Transverse colon (tissue), 4 donors: ENCODE results near the gene NUP214. TPM values are rescaled to one million over a fixed set of nuclear protein-coding genes. Genes with fewer than 3 reads are reported as not detected.

Experiments used
- DNase-seq: peaks from one replicate; pipeline ENCODE4 v3.0.0-alpha.2; 2019
- H3K27ac ChIP-seq, 4 donors: fragments of 200-600 bp; sonication (generic); 2 replicates each; pipeline ENCODE4 v1.5.1; 2016 to 2018; ENCODE audit warnings: inconsistent platforms in 4 of 4
- H3K27me3 ChIP-seq: fragments of 200-600 bp; sonication (generic); 2 replicates; pipeline ENCODE4 v1.5.1; 2017; ENCODE audit warnings: inconsistent platforms
- H3K36me3 ChIP-seq, 4 donors: fragments of 200-600 bp; sonication (generic); 2 replicates each; pipeline ENCODE4 v1.5.1; 2017 to 2019; ENCODE audit warnings: inconsistent platforms in 4 of 4
- H3K4me1 ChIP-seq, 4 donors: fragments of 200-600 bp; sonication (generic); 2 replicates each; pipeline ENCODE4 v1.5.1; 2017 to 2020; ENCODE audit warnings: inconsistent platforms in 4 of 4
- H3K4me3 ChIP-seq, 4 donors: fragments of 200-600 bp; sonication (generic); 1 replicate in 1 of 4; 2 replicates in 3 of 4; pipeline versions ENCODE4 v1.5.1 to v1.6.1; 2017 to 2019; ENCODE audit warnings: inconsistent platforms in 4 of 4
- H3K9me3 ChIP-seq, 2 donors: fragments of 200-600 bp; sonication (generic); 2 replicates each; pipeline ENCODE4 v1.5.1; 2017 to 2019; ENCODE audit warnings: inconsistent platforms in 2 of 2
- CTCF ChIP-seq, 5 experiments: fragments of 200-600 bp in 3 of 5; fragments of 450-650 bp in 2 of 5; sonication (generic) in 3 of 5; IDR thresholded peaks; 1 replicate in 2 of 5; 2 replicates in 3 of 5; pipeline ENCODE4 v1.5.1; 2016 to 2017; ENCODE audit warnings: antibody characterized with exemption in 5 of 5, inconsistent platforms in 3 of 5, mild to moderate bottlenecking in 2 of 5, moderate library complexity in 1 of 5
- EP300 ChIP-seq: sonication (generic); formaldehyde crosslinking; IDR thresholded peaks from one replicate; pipeline ENCODE4 v1.6.1; 2017; ENCODE audit warnings: antibody characterized with exemption, low read depth
- POLR2A ChIP-seq: fragments of 450-650 bp; IDR thresholded peaks from one replicate; pipeline ENCODE4 v1.6.1; 2016; ENCODE audit warnings: antibody characterized with exemption, mild to moderate bottlenecking, moderate library complexity
- POLR2AphosphoS5 ChIP-seq, 3 donors: sonication (generic); formaldehyde crosslinking; IDR thresholded peaks; one replicate each; pipeline ENCODE4 v1.6.1; 2016; ENCODE audit warnings: antibody characterized with exemption in 3 of 3
- WGBS, 2 donors: methylation state at CpG; one replicate each; pipeline ENCODE4 v1.1.5; 2018; ENCODE audit warnings: low coverage in 1 of 2; 5-methylcytosine and 5-hydroxymethylcytosine counted together
- in situ Hi-C, 4 donors: fragments of 200-750 bp; cut with MboI; loops; one replicate each; pipeline versions ENCODE4 v1.15.0 to v1.15.1; 2017; ENCODE audit warnings: low sequenced_read_pairs in 3 of 4, low pct_ligation_motif_present in 1 of 4, low pct_unique_long_range_greater_than_20kb in 1 of 4
- intact Hi-C: fragments of 100-400 bp; cut with DNase I; formaldehyde crosslinking; loops from one replicate; pipeline ENCODE4 v1.15.1; 2023; ENCODE audit warnings: low total_unique reads
- total RNA-seq, 4 donors: library from RNA; depleted of rRNA; stranded (reverse); fragments of >200 nt; gene quantifications; one replicate each; pipeline ENCODE4 v1.1.0, GENCODE V29; 2016

The NUP214 gene
- total RNA-seq = 100 to 1,000 TPM in 2 of 4 donors, 10 to 100 TPM in 2; 48.3 to 152 (median 85.9) TPM

DNA sequence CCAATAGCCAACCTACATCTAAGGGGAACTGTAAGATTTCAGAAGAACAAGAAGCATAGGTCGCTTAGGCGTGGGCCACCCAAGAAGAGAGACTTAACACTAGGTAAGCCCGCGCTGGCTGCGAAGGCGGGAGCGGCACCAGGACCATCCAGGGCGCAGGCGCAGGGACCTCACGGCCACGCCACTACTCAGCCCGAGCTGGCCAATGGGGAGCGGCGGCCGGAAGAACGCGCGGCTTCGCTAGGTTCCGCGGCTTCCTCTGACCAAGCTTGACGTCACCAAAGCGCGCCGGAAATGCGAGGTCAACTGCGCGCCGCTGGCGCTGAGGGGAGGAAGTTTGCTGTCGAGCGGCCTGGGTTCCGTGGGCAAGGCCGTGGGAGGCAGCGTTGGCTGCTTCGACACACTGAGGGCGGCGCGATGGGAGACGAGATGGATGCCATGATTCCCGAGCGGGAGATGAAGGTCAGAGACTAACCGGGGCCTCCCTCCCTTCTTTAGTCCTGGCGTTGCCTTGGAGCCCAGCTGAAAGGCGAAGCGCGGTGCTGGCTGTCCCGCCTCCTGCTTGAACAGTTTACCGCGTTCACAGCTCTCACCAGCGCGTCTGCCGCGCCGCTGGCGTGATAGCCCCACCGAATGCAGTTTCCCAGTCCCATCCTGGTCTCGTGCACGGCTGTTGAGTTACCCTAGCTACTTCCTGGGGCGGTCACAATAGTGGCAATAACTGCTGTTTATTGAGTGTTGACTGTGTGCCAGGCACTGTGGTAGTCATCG lies at the start of gene NUP214:
Gene NUP214 (plus strand): TSS at position 299 of the 771 bp plus-strand sequence. CDS start 119 bp downstream, at position 418.
- intact Hi-C loops = no loop called here
- peak within 1 kb of the TSS; percentile 54 to 89 (median 76) for H3K4me3 ChIP-seq
- peaks cover 0 to 29% (median 14%) of the 10 kb centered on the region in 4 donors for H3K36me3 ChIP-seq
- H3K4me1 ChIP-seq = peaks cover 8 to 18% (median 14%) of the 10 kb centered on the region in 4 donors
- in situ Hi-C loops = no loop called here
- H3K9me3 ChIP-seq = no peaks in the 10 kb centered on the region
- DNase-seq = peak; percentile 100
- no peak for TF ChIP-seq CTCF (IDR thresholded peaks at IDR 0.05)
- peak; percentile 95 for TF ChIP-seq POLR2A
- TF ChIP-seq POLR2AphosphoS5 (IDR thresholded peaks at IDR 0.05) = peak; percentile 95 to 99 (median 98)
- H3K27me3 ChIP-seq = no peaks in the 10 kb centered on the region
- H3K27ac ChIP-seq = peak within 1 kb of the TSS; percentile 84 to 93 (median 88)
- WGBS, 2 donors = 0% methylated on average over 22 of the region's 61 CpGs; no CpG with 5 or more reads in 1 of the 2 donors

- Histone ChIP-seq H3K4me3 (no peak overlapping the region), H3K36me3 (no peaks in the 10 kb centered on the region), H3K4me1 (no peaks in the 10 kb centered on the region), H3K9me3 (no peaks in the 10 kb centered on the region), H3K27me3 (no peaks in the 10 kb centered on the region), H3K27ac (no peak overlapping the region)
- intact Hi-C loops (no loop called here), in situ Hi-C loops (no loop called here)
- no peak for DNase-seq
- TF ChIP-seq CTCF (IDR thresholded peaks at IDR 0.05) (no peak), POLR2A (no peak), POLR2AphosphoS5 (IDR thresholded peaks at IDR 0.05) (no peak), EP300 (no peak)
- 75 to 90% methylated on average over 2 to 15 of the region's 15 CpGs for WGBS, 2 donors
These were observed 48.8 kb upstream of the NUP214 start for GRCh38 chr9:131076347-131077195.

- H3K4me1 ChIP-seq = no peaks in the 10 kb centered on the region
- TF ChIP-seq CTCF (IDR thresholded peaks at IDR 0.05) = no peak
- no peak for TF ChIP-seq EP300
- TF ChIP-seq POLR2AphosphoS5 (IDR thresholded peaks at IDR 0.05) = no peak
- TF ChIP-seq POLR2A = no peak
- H3K36me3 ChIP-seq = no peaks in the 10 kb centered on the region
- in situ Hi-C loops = no loop called here
- no peaks in the 10 kb centered on the region for H3K27me3 ChIP-seq
- no peak for DNase-seq
- H3K9me3 ChIP-seq = no peaks in the 10 kb centered on the region
- intact Hi-C loops = no loop called here
- 79 to 90% methylated on average over 2 to 17 of the region's 17 CpGs for WGBS, 2 donors
- H3K27ac ChIP-seq = no peak overlapping the region
- H3K4me3 ChIP-seq = no peak overlapping the region
These were observed 46.7 kb upstream of the NUP214 start for GRCh38 chr9:131078427-131079366.
